Mucosa of descending colon (tissue), 3 donors: ENCODE results near the gene SFTPA1. TPM values are rescaled to one million over a fixed set of nuclear protein-coding genes. Genes with fewer than 3 reads are reported as not detected.
"Not testable (repeated sequence)": the region's sequence is repeated elsewhere in the genome, so short reads cannot be mapped to it uniquely, and the experiment has no call there.

ENCODE experiments used
- ATAC-seq: fragments of 200-7000 bp; cut with Tn5 transposase; one replicate; pipeline ENCODE4 v1.9.1; 2020; ENCODE audit warnings: mild to moderate bottlenecking, moderate library complexity
- DNase-seq, 3 donors: peaks; one replicate each; pipeline ENCODE4 v3.0.0-alpha.2; 2020
- H3K36me3 ChIP-seq: fragments of 200-600 bp; one replicate; pipeline ENCODE4 v1.8.0; 2021; ENCODE audit warnings: low read depth, mild to moderate bottlenecking
- H3K4me1 ChIP-seq: fragments of 200-600 bp; one replicate; pipeline ENCODE4 v1.8.0; 2021; ENCODE audit warnings: low read depth, mild to moderate bottlenecking
- H3K4me3 ChIP-seq: fragments of 200-600 bp; one replicate; pipeline ENCODE4 v1.8.0; 2021; ENCODE audit warnings: mild to moderate bottlenecking
- H3K9me3 ChIP-seq: fragments of 200-600 bp; one replicate; pipeline ENCODE4 v1.8.0; 2021; ENCODE audit warnings: mild to moderate bottlenecking
- intact Hi-C, 2 donors: fragments of 100-400 bp; cut with DNase I in 1 of 2; cut with micrococcal nuclease in 1 of 2; formaldehyde crosslinking; loops; one replicate each; pipeline versions ENCODE4 v1.11.0 to v1.11.1; 2022; cut with DNase I, micrococcal nuclease
- total RNA-seq, 3 donors: library from RNA; stranded (reverse); fragmentation: NEBNext Ultra II Directional in 2 of 3; extraction: Animal tissue kit (Norgen Biotek cat#: 25700) in 2 of 3; gene quantifications; one replicate each; pipeline versions ENCODE4 v1.2.1 to v1.2.4, GENCODE V29; 2021 to 2023
- TF ChIP-seq, protein P1 (sequence below): fragments of 200-600 bp; IDR thresholded peaks from one replicate; pipeline ENCODE4 v1.8.0; 2022; ENCODE audit warnings: antibody characterized with exemption, mild to moderate bottlenecking
- donor health status: DM: no; HTN: no; CAD: no; lungs with moderate emphysema.
- donor health status: DM: no; HTN: no; CAD: no.
- donor health status: DM: no; HTN: yes; CAD: no.

Gene SFTPA1
- total RNA-seq, 3 donors from 2014 or later: 0.60 to 1.0 TPM; not detected in 1

DNA sequence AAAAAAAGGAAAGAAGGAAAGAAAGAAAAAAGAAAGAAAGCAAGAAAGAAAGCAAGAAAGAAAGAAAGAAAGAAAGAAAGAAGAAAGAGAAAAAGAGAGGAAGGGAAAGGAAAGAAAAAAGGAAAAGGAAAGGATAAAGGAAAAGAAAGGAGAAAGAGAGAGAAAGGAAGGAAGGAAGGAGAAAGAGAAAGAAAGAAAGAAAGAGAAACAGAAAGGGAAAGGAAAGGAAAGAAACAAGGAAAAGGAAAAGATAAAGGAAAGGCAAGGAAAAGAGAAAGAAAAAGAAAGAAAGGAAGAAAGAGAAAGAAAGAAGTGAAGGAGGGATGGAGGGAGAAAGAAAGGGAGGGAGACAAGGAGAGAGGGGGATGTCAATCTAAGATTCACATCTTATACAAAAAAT lies 29.7 kb upstream of the SFTPA1 start:
- no peak for ATAC-seq
- no peak overlapping the region for H3K4me3 ChIP-seq
- no peaks in the 10 kb centered on the region for H3K36me3 ChIP-seq
- H3K9me3 ChIP-seq: no peaks in the 10 kb centered on the region
- no peaks in the 10 kb centered on the region for H3K4me1 ChIP-seq
- TF ChIP-seq, protein P1, sequence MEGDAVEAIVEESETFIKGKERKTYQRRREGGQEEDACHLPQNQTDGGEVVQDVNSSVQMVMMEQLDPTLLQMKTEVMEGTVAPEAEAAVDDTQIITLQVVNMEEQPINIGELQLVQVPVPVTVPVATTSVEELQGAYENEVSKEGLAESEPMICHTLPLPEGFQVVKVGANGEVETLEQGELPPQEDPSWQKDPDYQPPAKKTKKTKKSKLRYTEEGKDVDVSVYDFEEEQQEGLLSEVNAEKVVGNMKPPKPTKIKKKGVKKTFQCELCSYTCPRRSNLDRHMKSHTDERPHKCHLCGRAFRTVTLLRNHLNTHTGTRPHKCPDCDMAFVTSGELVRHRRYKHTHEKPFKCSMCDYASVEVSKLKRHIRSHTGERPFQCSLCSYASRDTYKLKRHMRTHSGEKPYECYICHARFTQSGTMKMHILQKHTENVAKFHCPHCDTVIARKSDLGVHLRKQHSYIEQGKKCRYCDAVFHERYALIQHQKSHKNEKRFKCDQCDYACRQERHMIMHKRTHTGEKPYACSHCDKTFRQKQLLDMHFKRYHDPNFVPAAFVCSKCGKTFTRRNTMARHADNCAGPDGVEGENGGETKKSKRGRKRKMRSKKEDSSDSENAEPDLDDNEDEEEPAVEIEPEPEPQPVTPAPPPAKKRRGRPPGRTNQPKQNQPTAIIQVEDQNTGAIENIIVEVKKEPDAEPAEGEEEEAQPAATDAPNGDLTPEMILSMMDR: no peak
- DNase-seq: no peak
- intact Hi-C loops: no loop called here

DNA sequence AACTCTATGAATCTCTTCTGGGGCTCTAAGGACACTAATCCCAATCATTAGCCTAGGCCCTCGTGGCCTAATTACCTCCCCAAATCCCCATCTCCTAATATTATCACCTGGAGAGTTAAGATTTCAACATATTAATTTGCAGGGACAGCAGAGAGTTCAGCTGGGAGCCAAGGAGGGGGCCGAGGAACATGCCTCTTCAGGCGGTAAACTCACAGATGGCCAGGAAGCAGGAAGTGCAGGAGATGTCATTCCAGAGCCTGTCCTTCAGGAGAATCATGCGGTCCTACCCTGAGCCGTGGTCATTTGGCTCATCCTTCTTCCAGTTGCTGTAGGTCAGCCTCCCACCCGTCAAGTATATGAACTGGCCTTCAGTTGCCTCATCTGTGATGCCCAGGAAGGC lies 28.6 kb upstream of the SFTPA1 start:
- TF ChIP-seq, protein P1: no peak
- DNase-seq (no peak), ATAC-seq (no peak)
- Histone ChIP-seq H3K4me1 (no peaks in the 10 kb centered on the region), H3K36me3 (no peaks in the 10 kb centered on the region), H3K9me3 (no peaks in the 10 kb centered on the region), H3K4me3 (no peak overlapping the region)
- intact Hi-C loops: no loop called here

DNA sequence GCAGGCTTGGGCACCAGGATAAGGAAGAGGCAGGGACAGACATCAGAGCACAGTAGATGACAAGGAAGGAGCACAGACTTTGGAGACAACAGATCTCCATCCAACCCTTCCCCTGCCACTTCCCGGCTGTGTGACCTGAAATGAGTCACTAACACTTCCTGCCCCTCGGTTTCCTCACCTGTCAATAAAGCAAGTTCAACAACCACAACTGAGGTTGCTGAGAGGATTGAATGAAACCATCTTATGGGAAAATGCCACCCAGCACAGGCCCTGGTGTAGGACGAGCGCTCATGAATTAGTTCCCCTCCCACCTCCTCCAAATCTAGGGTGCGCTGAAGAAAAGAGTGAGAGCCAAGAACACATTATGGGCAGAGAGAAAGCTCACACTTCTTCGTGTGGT lies 27.8 kb upstream of the SFTPA1 start:
- intact Hi-C loops, DNase-seq, H3K9me3 ChIP-seq, ATAC-seq, H3K4me3 ChIP-seq, H3K4me1 ChIP-seq, H3K36me3 ChIP-seq: not testable (repeated sequence)

DNA sequence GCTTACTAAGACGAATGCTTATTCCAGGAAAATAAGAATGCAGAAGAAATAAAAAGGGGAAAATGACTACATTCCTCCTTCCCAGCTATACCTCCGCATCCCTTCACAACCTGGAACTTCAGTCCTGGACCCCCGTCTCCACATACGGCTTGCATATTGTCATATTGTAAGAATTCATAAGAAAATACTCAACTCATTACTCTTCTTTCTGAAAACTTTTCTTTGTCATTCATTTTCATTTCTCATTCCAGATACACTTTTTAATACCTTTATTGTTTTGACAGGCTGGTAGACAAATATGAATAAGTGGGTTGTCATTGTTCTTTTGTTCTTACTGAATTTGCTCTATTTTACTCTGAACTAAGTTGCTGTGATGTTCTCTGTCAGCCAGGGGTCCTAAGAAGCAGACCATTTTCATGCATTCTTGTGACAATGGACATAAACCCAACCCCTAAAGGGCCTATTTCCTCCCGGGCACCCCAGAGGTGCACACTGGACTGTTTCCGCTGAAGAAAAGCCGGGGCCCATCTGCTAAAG lies 27.2 kb upstream of the SFTPA1 start:
- no peak for DNase-seq
- Histone ChIP-seq H3K9me3 (no peaks in the 10 kb centered on the region), H3K4me1 (no peaks in the 10 kb centered on the region), H3K4me3 (no peak overlapping the region), H3K36me3 (no peaks in the 10 kb centered on the region)
- intact Hi-C loops: no loop called here
- TF ChIP-seq, protein P1: no peak
- no peak for ATAC-seq

DNA sequence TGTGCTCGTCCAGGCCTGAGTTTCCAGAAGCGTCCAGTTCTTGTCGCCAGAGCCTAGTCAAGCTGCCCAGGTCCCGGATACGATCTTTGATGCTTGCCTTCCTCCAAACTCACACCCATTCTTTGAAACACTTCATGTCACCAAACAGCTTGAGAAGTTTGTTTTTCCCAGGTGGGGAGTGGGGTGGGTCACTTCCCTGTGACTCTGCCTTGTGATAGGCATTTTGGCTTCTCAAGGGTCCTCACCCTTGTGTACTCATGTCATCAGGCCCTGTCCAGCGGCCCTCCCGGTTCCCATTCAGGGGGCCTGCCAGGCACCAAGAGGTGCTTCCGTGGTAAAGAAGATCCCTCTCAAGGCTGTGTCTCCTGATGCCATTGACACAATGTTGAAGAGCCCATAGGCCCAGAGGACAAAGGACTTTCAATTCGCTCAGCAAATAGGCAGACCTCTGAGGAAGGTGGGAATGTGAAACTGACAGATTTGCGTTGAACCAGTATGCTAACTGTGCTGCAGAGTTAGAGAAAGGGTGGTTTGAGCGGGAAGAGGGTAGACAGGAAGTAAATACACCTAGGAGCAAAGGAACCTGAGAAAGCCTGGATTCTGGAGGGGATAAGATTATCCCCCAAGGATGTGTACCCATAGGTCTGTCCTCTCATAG lies 24.7 kb upstream of the SFTPA1 start:
- DNase-seq (no peak), ATAC-seq (no peak)
- H3K9me3 ChIP-seq: no peaks in the 10 kb centered on the region
- no peak overlapping the region for H3K4me3 ChIP-seq
- intact Hi-C loops: no loop called here
- no peaks in the 10 kb centered on the region for H3K36me3 ChIP-seq
- H3K4me1 ChIP-seq: no peaks in the 10 kb centered on the region
- TF ChIP-seq, protein P1: no peak

DNA sequence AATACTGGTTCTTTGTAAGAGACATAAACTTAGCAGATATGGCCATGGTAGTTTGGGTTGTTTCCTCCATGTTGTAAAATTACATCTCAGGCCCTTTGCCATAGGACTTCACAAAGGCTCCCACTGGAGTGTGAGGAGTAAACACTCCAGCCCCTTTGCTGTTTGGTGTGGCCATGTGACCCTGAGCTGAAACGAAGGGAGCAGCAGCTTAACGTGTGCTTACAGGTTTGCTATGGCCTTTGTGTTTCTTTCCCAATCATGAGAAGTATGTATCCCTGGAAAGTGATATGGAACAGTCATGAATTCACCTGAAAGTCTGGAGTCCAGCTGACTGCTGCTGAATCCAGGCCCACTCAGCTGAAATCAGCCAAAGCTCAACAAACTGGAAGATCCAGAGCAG lies 23.8 kb upstream of the SFTPA1 start:
- intact Hi-C loops: no loop called here
- H3K9me3 ChIP-seq: no peaks in the 10 kb centered on the region
- no peak for DNase-seq
- H3K4me1 ChIP-seq: no peaks in the 10 kb centered on the region
- no peak overlapping the region for H3K4me3 ChIP-seq
- H3K36me3 ChIP-seq: no peaks in the 10 kb centered on the region
- no peak for ATAC-seq
- TF ChIP-seq, protein P1: no peak
